HUES64 (cell line): ENCODE data around the gene PDE3A.

Experiments
- H3K27ac ChIP-seq: 2 replicates; pipeline ENCODE4 v1.7.0; 2013; ENCODE audit warnings: low read depth, low read length, inconsistent platforms
- H3K27me3 ChIP-seq: 2 replicates; pipeline ENCODE4 v1.6.1; 2013; ENCODE audit warnings: mild to moderate bottlenecking, low read length; ENCODE audit not compliant: insufficient read depth
- H3K36me3 ChIP-seq: 2 replicates; pipeline ENCODE4 v1.6.1; 2013; ENCODE audit warnings: mild to moderate bottlenecking, low read length; ENCODE audit not compliant: insufficient read depth
- H3K4me1 ChIP-seq: 2 replicates; pipeline ENCODE4 v1.6.1; 2013; ENCODE audit warnings: mild to moderate bottlenecking, low read length, moderate library complexity; ENCODE audit not compliant: insufficient read depth
- H3K4me3 ChIP-seq: 2 replicates; pipeline ENCODE4 v1.5.1; 2013; ENCODE audit warnings: mild to moderate bottlenecking, low read length, moderate library complexity
- H3K9ac ChIP-seq: 2 replicates; pipeline ENCODE4 v1.6.1; 2013; ENCODE audit warnings: mild to moderate bottlenecking, low read depth, low read length
- H3K9me3 ChIP-seq: 2 replicates; pipeline ENCODE4 v1.6.1; 2013; ENCODE audit warnings: low read depth, low read length; ENCODE audit not compliant: insufficient read depth
- whole genome bisulfite sequencing: fragments of 150-250, 120-280 bp; methylation state at CpG from one replicate; pipeline ENCODE4 v1.1.7; 2013; ENCODE audit warnings: missing lambda C conversion rate; 5-methylcytosine and 5-hydroxymethylcytosine counted together

The PDE3A gene

GRCh38 chr12:20360407-20360806 is 7.9 kb upstream of the PDE3A start:
- H3K27ac ChIP-seq: no peak overlapping the region
- H3K4me3 ChIP-seq: no peak overlapping the region
- 98% methylated on average over 3 of the region's 3 CpGs for WGBS
- H3K27me3 ChIP-seq: no peaks in the 10 kb centered on the region
- no peaks in the 10 kb centered on the region for H3K36me3 ChIP-seq
- no peaks in the 10 kb centered on the region for H3K9me3 ChIP-seq
- peaks cover 11% of the 10 kb centered on the region for H3K4me1 ChIP-seq
- no peak overlapping the region for H3K9ac ChIP-seq

GRCh38 chr12:20361416-20361815 is 6.9 kb upstream of the PDE3A start:
- 89% methylated on average over 3 of the region's 3 CpGs for WGBS
- H3K4me3 ChIP-seq: no peak overlapping the region
- H3K9me3 ChIP-seq: no peaks in the 10 kb centered on the region
- H3K9ac ChIP-seq: no peak overlapping the region
- no peaks in the 10 kb centered on the region for H3K36me3 ChIP-seq
- peaks cover 2% of the 10 kb centered on the region; the same call in 1 of the 2 replicates for H3K4me1 ChIP-seq
- no peaks in the 10 kb centered on the region for H3K27me3 ChIP-seq
- no peak overlapping the region for H3K27ac ChIP-seq

GRCh38 chr12:20364501-20364900 is 3.8 kb upstream of the PDE3A start:
- H3K27me3 ChIP-seq: peaks cover 15% of the 10 kb centered on the region
- H3K9me3 ChIP-seq: no peaks in the 10 kb centered on the region
- no peak overlapping the region for H3K4me3 ChIP-seq
- 90% methylated on average over 4 of the region's 4 CpGs for WGBS
- 0 out of 2 replicates have a peak, but pooled peaks cover 4% of the 10 kb centered on the region for H3K4me1 ChIP-seq
- no peak overlapping the region for H3K9ac ChIP-seq
- H3K27ac ChIP-seq: no peak overlapping the region
- no peaks in the 10 kb centered on the region for H3K36me3 ChIP-seq

- Histone ChIP-seq H3K4me1 (peaks cover 19% of the 10 kb centered on the region), H3K9ac (no peak overlapping the region), H3K36me3 (no peaks in the 10 kb centered on the region), H3K4me3 (no peak overlapping the region), H3K27me3 (peaks cover 38% of the 10 kb centered on the region), H3K9me3 (no peaks in the 10 kb centered on the region), H3K27ac (no peak overlapping the region)
- 93% methylated on average over 2 of the region's 2 CpGs for WGBS
Observed at GRCh38 chr12:20366776-20367409, 1.4 kb upstream of the PDE3A start.

- WGBS: 24% methylated on average over 3 of the region's 3 CpGs
- Histone ChIP-seq H3K4me3 (peak overlapping the region; percentile 80), H3K27me3 (peaks cover 41% of the 10 kb centered on the region), H3K4me1 (peaks cover 19% of the 10 kb centered on the region), H3K27ac (no peak overlapping the region), H3K36me3 (no peaks in the 10 kb centered on the region), H3K9me3 (no peaks in the 10 kb centered on the region), H3K9ac (no peak overlapping the region)
Observed at GRCh38 chr12:20367583-20368113, 689 bp upstream of the PDE3A start.

- Histone ChIP-seq H3K4me3 (peak overlapping the region; percentile 80), H3K27ac (no peak overlapping the region; the same call in 1 of the 2 replicates), H3K9me3 (no peaks in the 10 kb centered on the region), H3K27me3 (peaks cover 41% of the 10 kb centered on the region), H3K36me3 (no peaks in the 10 kb centered on the region), H3K9ac (peak overlapping the region; percentile 63), H3K4me1 (peaks cover 19% of the 10 kb centered on the region)
- WGBS: under 1% methylated on average over 50 of the region's 50 CpGs
Observed at GRCh38 chr12:20368651-20369304, 441 bp downstream of the PDE3A start.

- H3K27me3 ChIP-seq: peaks cover 41% of the 10 kb centered on the region
- H3K36me3 ChIP-seq: no peaks in the 10 kb centered on the region
- H3K9me3 ChIP-seq: no peaks in the 10 kb centered on the region
- under 1% methylated on average over 63 of the region's 63 CpGs for WGBS
- peak overlapping the region; percentile 80 for H3K4me3 ChIP-seq
- H3K4me1 ChIP-seq: peaks cover 19% of the 10 kb centered on the region
- no peak overlapping the region for H3K27ac ChIP-seq
- H3K9ac ChIP-seq: peak overlapping the region; percentile 63; the same call in 1 of the 2 replicates
Observed at GRCh38 chr12:20369305-20370013, 1.1 kb downstream of the PDE3A start.

- Histone ChIP-seq H3K27ac (no peak overlapping the region), H3K36me3 (no peaks in the 10 kb centered on the region), H3K9me3 (no peaks in the 10 kb centered on the region), H3K9ac (peak overlapping the region; percentile 63; the same call in 1 of the 2 replicates), H3K27me3 (peaks cover 41% of the 10 kb centered on the region), H3K4me1 (peaks cover 19% of the 10 kb centered on the region), H3K4me3 (peak overlapping the region; percentile 80)
- WGBS: under 1% methylated on average over 21 of the region's 21 CpGs
Observed at GRCh38 chr12:20370014-20370386, 1.7 kb downstream of the PDE3A start.

GRCh38 chr12:20370866-20371519 is 2.7 kb downstream of the PDE3A start:
- Histone ChIP-seq H3K9me3 (no peaks in the 10 kb centered on the region), H3K4me3 (peak overlapping the region; percentile 80), H3K4me1 (peaks cover 19% of the 10 kb centered on the region), H3K36me3 (no peaks in the 10 kb centered on the region), H3K27ac (no peak overlapping the region), H3K9ac (no peak overlapping the region), H3K27me3 (peaks cover 41% of the 10 kb centered on the region)
- 64% methylated on average over 5 of the region's 5 CpGs for WGBS

- Histone ChIP-seq H3K4me1 (peaks cover 19% of the 10 kb centered on the region), H3K4me3 (no peak overlapping the region), H3K27me3 (peaks cover 31% of the 10 kb centered on the region), H3K27ac (no peak overlapping the region), H3K9ac (no peak overlapping the region), H3K9me3 (no peaks in the 10 kb centered on the region), H3K36me3 (no peaks in the 10 kb centered on the region)
- 73% methylated on average over 3 of the region's 3 CpGs for WGBS
Observed at GRCh38 chr12:20372326-20373096, 4.2 kb downstream of the PDE3A start.
